B cell (primary cell): ENCODE data around the gene MIA3. TPM values are rescaled to one million over a fixed set of nuclear protein-coding genes. Genes with fewer than 3 reads are reported as not detected.

ENCODE experiments used
- ATAC-seq: fragments of 200-7000 bp; cut with Tn5 transposase; one replicate; pipeline ENCODE4 v1.10.0; 2021; ENCODE audit warnings: low read depth, mild to moderate bottlenecking, moderate number of reproducible peaks, moderate library complexity
- CTCF ChIA-PET: fragments of 350-600 bp; sonication (Branson Sonifier 250); formaldehyde crosslinking; loops from one replicate; lab custom pipeline; 2021; ENCODE audit warnings: antibody characterized with exemption, inconsistent platforms; lab: Charles Lee
- POLR2A ChIA-PET: fragments of 350-600 bp; sonication (Branson Sonifier 250); formaldehyde crosslinking; loops from one replicate; lab custom pipeline; 2021; ENCODE audit warnings: antibody characterized with exemption; lab: Charles Lee
- DNase-seq: peaks from one replicate; pipeline ENCODE4 v3.0.0; 2013
- H2AFZ ChIP-seq: 2 replicates; pipeline ENCODE4 v1.6.1; 2012; ENCODE audit warnings: mild to moderate bottlenecking, low read depth, low read length; ENCODE audit not compliant: insufficient read depth, poor library complexity, severe bottlenecking
- H3K27ac ChIP-seq, 2 donors: 1 replicate in 1 of 2; 2 replicates in 1 of 2; pipeline ENCODE4 v1.5.1; 2012 to 2013; ENCODE audit warnings: low read length in 2 of 2, mild to moderate bottlenecking in 2 of 2, moderate library complexity in 1 of 2
- H3K27me3 ChIP-seq, 4 experiments: fragments of 200-600 bp in 1 of 4; sonication (generic) in 1 of 4; replicated peaks in 1 of 4; 1 replicate in 2 of 4; 2 replicates in 2 of 4; pipeline versions ENCODE4 v1.6.1 to v1.7.0; 2013 to 2016; ENCODE audit warnings: low read length in 3 of 4, mild to moderate bottlenecking in 2 of 4, mixed read lengths in 1 of 4, moderate library complexity in 1 of 4; ENCODE audit not compliant: insufficient read depth in 4 of 4, control insufficient read depth in 3 of 4; ENCODE audit errors: control extremely low read depth in 1 of 4
- H3K36me3 ChIP-seq, 2 experiments: replicated peaks in 1 of 2; 1 replicate in 1 of 2; 2 replicates in 1 of 2; pipeline versions ENCODE4 v1.6.1 to v1.7.1; 2013; ENCODE audit warnings: low read length in 1 of 2; ENCODE audit not compliant: insufficient read depth in 2 of 2, control insufficient read depth in 1 of 2; ENCODE audit errors: control extremely low read depth in 1 of 2, extremely low read depth in 1 of 2
- H3K4me1 ChIP-seq, 2 donors: fragments of 200-600 bp in 1 of 2; sonication (generic) in 1 of 2; 1 replicate in 1 of 2; 2 replicates in 1 of 2; pipeline versions ENCODE4 v1.5.1 to v1.6.1; 2013 to 2017; ENCODE audit warnings: low read length in 2 of 2; ENCODE audit not compliant: control insufficient read depth in 2 of 2, insufficient read depth in 2 of 2
- H3K4me2 ChIP-seq: replicated peaks from 2 replicates; pipeline ENCODE3; 2012; ENCODE audit warnings: mild to moderate bottlenecking, low read depth, low read length; ENCODE audit not compliant: poor library complexity, severe bottlenecking
- H3K4me3 ChIP-seq, 5 experiments: fragments of 200-600 bp in 1 of 5; sonication (generic) in 1 of 5; 1 replicate in 3 of 5; 2 replicates in 2 of 5; pipeline versions ENCODE4 v1.5.1 to v1.7.0; 2011 to 2016; ENCODE audit warnings: low read length in 4 of 5, mild to moderate bottlenecking in 4 of 5, low read depth in 2 of 5, control low read depth in 1 of 5, moderate library complexity in 1 of 5; ENCODE audit not compliant: insufficient read depth in 1 of 5; ENCODE audit errors: control extremely low read depth in 1 of 5, extremely low read depth in 1 of 5
- H3K79me2 ChIP-seq: fragments of 200-600 bp; sonication (generic); one replicate; pipeline ENCODE4 v1.6.0; 2016; ENCODE audit warnings: low read length; ENCODE audit not compliant: control insufficient read depth, insufficient read depth
- H3K9ac ChIP-seq: fragments of 200-600 bp; sonication (generic); 2 replicates; pipeline ENCODE4 v1.6.1; 2017; ENCODE audit warnings: mild to moderate bottlenecking, low read length, moderate library complexity
- H3K9me3 ChIP-seq, 3 donors: one replicate each; pipeline versions ENCODE4 v1.6.1 to v1.7.1; 2013; ENCODE audit warnings: low read length in 2 of 3; ENCODE audit not compliant: control insufficient read depth in 2 of 3, insufficient read depth in 1 of 3; ENCODE audit errors: control extremely low read depth in 1 of 3
- H4K20me1 ChIP-seq: 2 replicates; pipeline ENCODE4 v1.6.0; 2012; ENCODE audit warnings: mild to moderate bottlenecking, low read length; ENCODE audit not compliant: insufficient read depth, control insufficient read depth, poor library complexity, severe bottlenecking
- H3K27ac Mint-ChIP-seq: one replicate; pipeline ENCODE4 v1.8.0; 2021; ENCODE audit warnings: mixed read lengths
- H3K27me3 Mint-ChIP-seq: one replicate; pipeline ENCODE4 v1.8.0; 2021; ENCODE audit warnings: mixed read lengths
- H3K4me1 Mint-ChIP-seq: one replicate; pipeline ENCODE4 v1.8.0; 2021; ENCODE audit warnings: mixed read lengths
- H3K4me3 Mint-ChIP-seq: one replicate; pipeline ENCODE4 v1.8.0; 2021; ENCODE audit warnings: mixed read lengths
- H3K9me3 Mint-ChIP-seq: one replicate; pipeline ENCODE4 v1.8.0; 2022; ENCODE audit warnings: mixed read lengths; ENCODE audit not compliant: insufficient read depth
- EZH2 ChIP-seq: IDR thresholded peaks from 2 replicates; pipeline ENCODE4 v1.6.1; 2012; ENCODE audit warnings: borderline replicate concordance, low read depth, mild to moderate bottlenecking, moderate library complexity, low read length; ENCODE audit not compliant: insufficient read depth, poor library complexity, severe bottlenecking
- WGBS: methylation state at CpG from one replicate; pipeline ENCODE4 v1.1.5; 2013; ENCODE audit warnings: missing lambda C conversion rate; ENCODE audit not compliant: insufficient coverage; 5-methylcytosine and 5-hydroxymethylcytosine counted together
- intact Hi-C: fragments of 100-400 bp; cut with micrococcal nuclease; formaldehyde crosslinking; loops from one replicate; pipeline ENCODE4 v1.10.0; 2022
- polyA plus RNA-seq: library from polyadenylated mRNA; depleted of rRNA; stranded (reverse); fragments of >200 nt; gene quantifications from 2 replicates; pipeline ENCODE4 v1.2.3, GENCODE V29; 2012
- total RNA-seq, 2 donors: library from RNA; stranded (reverse); fragments of 120-200 nt in 1 of 2; gene quantifications; 1 replicate in 1 of 2; 2 replicates in 1 of 2; pipeline versions ENCODE4 v1.2.3 to v1.2.4, GENCODE V29; 2013 to 2022
- TF ChIP-seq, protein P1 (sequence below): fragments of 200-600 bp; IDR thresholded peaks from one replicate; pipeline ENCODE4 v1.8.0; 2022; ENCODE audit warnings: antibody characterized with exemption, mild to moderate bottlenecking

Gene MIA3
- total and polyA plus RNA-seq, 2 donors (not counting 1 experiment from before 2014, with no cell fraction given), result 69.2 to 109 TPM

DNA sequence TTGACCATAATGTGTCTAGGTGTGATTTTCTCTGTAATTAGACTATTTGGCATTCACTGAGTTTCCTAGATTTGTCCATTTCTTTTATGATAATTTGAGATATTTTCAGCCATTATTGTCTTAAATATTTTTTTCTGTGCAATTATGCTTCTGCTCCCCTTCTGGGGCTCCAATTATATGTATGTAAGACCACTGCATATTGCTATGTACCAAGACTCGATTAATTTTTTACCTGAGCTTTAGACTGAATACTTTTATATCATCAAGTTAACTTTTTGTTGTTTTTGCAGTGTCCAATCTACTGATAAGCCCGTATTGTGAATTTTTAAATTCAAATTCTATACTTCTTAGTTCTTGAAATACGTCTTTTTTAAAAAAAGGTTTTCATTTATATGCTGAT lies 23.1 kb upstream of the MIA3 start:
- Histone ChIP-seq H3K9me3 (no peaks in the 10 kb centered on the region), H3K4me2 (no peak overlapping the region), H3K27me3 (no peaks in the 10 kb centered on the region), H3K4me1 (peaks cover 6 to 8% of the 10 kb centered on the region in 2 donors), H3K79me2 (peaks cover 11% of the 10 kb centered on the region), H3K9ac (no peak overlapping the region), H3K4me3 (no peak overlapping the region), H2AFZ (no peak overlapping the region), H3K36me3 (no peaks in the 10 kb centered on the region), H3K27ac (no peak overlapping the region), H4K20me1 (no peaks in the 10 kb centered on the region)
- ATAC-seq, result no peak
- DNase-seq, result no peak
- H3K4me1 Mint-ChIP-seq, result peaks cover 9% of the 10 kb centered on the region
- H3K27me3 Mint-ChIP-seq, result no peaks in the 10 kb centered on the region
- ChIA-PET CTCF (interaction anchor here (1.5 kb wide), 1 partner anchor 40 kb away, joined by 3 read pairs; no protein-coding TSS in a partner anchor), POLR2A (no interaction called here)
- WGBS, result no CpG with 5 or more reads among the region's 3 CpGs
- intact Hi-C loops, result no loop called here
- TF ChIP-seq, protein P1, sequence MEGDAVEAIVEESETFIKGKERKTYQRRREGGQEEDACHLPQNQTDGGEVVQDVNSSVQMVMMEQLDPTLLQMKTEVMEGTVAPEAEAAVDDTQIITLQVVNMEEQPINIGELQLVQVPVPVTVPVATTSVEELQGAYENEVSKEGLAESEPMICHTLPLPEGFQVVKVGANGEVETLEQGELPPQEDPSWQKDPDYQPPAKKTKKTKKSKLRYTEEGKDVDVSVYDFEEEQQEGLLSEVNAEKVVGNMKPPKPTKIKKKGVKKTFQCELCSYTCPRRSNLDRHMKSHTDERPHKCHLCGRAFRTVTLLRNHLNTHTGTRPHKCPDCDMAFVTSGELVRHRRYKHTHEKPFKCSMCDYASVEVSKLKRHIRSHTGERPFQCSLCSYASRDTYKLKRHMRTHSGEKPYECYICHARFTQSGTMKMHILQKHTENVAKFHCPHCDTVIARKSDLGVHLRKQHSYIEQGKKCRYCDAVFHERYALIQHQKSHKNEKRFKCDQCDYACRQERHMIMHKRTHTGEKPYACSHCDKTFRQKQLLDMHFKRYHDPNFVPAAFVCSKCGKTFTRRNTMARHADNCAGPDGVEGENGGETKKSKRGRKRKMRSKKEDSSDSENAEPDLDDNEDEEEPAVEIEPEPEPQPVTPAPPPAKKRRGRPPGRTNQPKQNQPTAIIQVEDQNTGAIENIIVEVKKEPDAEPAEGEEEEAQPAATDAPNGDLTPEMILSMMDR, result no peak
- no peaks in the 10 kb centered on the region for H3K9me3 Mint-ChIP-seq
- no peak overlapping the region for H3K27ac Mint-ChIP-seq
- H3K4me3 Mint-ChIP-seq, result no peak overlapping the region

DNA sequence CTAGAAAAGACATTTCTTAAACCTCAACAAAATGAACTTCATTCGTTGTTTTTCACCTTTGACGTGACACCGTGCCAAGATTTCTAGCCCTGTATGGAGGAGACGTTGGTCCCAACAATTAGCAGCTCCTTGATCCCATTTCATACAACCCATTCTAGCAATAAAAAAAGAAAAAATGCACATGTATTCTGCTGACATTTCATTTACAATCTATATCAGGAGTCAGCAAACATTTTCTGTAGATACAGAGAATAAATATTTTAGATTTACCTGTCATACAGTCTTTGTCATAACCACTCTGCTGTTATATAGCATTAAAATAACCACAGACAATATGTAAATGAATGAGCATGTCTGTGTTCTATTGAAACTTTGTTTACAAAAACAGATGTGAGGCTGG lies 21.2 kb upstream of the MIA3 start:
- TF ChIP-seq, protein P1, result no peak
- no peak for TF ChIP-seq EZH2
- no peak overlapping the region for H3K4me3 Mint-ChIP-seq

More for the DNA sequence above, 21.2 kb upstream of the MIA3 start:
- no peaks in the 10 kb centered on the region for H3K9me3 Mint-ChIP-seq
- Histone ChIP-seq H3K27me3 (no peaks in the 10 kb centered on the region), H3K36me3 (no peaks in the 10 kb centered on the region), H3K4me1 (no peaks in the 10 kb centered on the region), H3K4me2 (no peak overlapping the region), H3K79me2 (no peaks in the 10 kb centered on the region), H3K9ac (no peak overlapping the region), H4K20me1 (no peaks in the 10 kb centered on the region), H2AFZ (no peak overlapping the region), H3K4me3 (no peak overlapping the region), H3K27ac (no peak overlapping the region), H3K9me3 (no peaks in the 10 kb centered on the region)
- no peak for ATAC-seq
- ChIA-PET POLR2A (no interaction called here), CTCF (no interaction called here)
- DNase-seq, result no peak
- intact Hi-C loops, result no loop called here
- H3K27me3 Mint-ChIP-seq, result no peaks in the 10 kb centered on the region
- WGBS, result 97% methylated on average over 4 of the region's 4 CpGs
- no peaks in the 10 kb centered on the region for H3K4me1 Mint-ChIP-seq
- no peak overlapping the region for H3K27ac Mint-ChIP-seq
